Measurements from ENCODE around the gene ACAA2.

The ACAA2 gene

GRCh38 chr18:49766646-49767045, 46.7 kb downstream of the ACAA2 start:
- H3K4me3 Mint-ChIP-seq: no peak overlapping the region
- H3K9me3 Mint-ChIP-seq: no peaks in the 10 kb centered on the region
- no peak overlapping the region for H3K27ac Mint-ChIP-seq

GRCh38 chr18:49764032-49764431, 49.3 kb downstream of the ACAA2 start:
- H3K36me3 Mint-ChIP-seq: no peaks in the 10 kb centered on the region
- no peak overlapping the region for H3K4me3 Mint-ChIP-seq
- H3K27me3 Mint-ChIP-seq: no peaks in the 10 kb centered on the region
- H3K4me1 Mint-ChIP-seq: peaks cover 4% of the 10 kb centered on the region
- no peak overlapping the region for H3K27ac Mint-ChIP-seq
- H3K9me3 Mint-ChIP-seq: no peaks in the 10 kb centered on the region

More at GRCh38 chr18:49766646-49767045, 46.7 kb downstream of the ACAA2 start:
- no peaks in the 10 kb centered on the region for H3K27me3 Mint-ChIP-seq
- H3K4me1 Mint-ChIP-seq: peaks cover 4% of the 10 kb centered on the region
- H3K36me3 Mint-ChIP-seq: no peaks in the 10 kb centered on the region

DNA sequence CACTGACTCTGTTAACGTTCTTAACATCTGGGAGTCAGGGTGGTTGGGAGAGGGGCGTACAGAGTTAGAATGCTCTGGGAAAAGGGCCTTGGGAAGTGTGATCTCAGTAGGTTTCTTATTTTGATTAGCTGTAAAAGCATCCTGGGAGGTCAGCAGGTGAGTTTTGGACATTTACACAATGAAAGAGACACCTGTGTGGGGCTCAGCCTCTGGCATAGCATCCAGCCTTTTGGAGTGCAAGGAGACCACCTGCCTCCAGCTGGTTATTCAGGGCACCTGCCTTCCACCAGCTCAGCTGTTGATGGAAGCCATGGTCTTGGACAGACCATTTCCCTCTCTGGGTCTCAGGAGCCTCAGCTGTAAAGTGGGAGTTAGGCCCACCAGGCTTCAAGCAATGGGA, 49.7 kb downstream of the ACAA2 start:
- no peaks in the 10 kb centered on the region for H3K9me3 Mint-ChIP-seq
- no peak overlapping the region for H3K4me3 Mint-ChIP-seq
- no peaks in the 10 kb centered on the region for H3K36me3 Mint-ChIP-seq
- H3K27ac Mint-ChIP-seq: no peak overlapping the region
- H3K4me1 Mint-ChIP-seq: peaks cover 4% of the 10 kb centered on the region
- H3K27me3 Mint-ChIP-seq: no peaks in the 10 kb centered on the region

DNA sequence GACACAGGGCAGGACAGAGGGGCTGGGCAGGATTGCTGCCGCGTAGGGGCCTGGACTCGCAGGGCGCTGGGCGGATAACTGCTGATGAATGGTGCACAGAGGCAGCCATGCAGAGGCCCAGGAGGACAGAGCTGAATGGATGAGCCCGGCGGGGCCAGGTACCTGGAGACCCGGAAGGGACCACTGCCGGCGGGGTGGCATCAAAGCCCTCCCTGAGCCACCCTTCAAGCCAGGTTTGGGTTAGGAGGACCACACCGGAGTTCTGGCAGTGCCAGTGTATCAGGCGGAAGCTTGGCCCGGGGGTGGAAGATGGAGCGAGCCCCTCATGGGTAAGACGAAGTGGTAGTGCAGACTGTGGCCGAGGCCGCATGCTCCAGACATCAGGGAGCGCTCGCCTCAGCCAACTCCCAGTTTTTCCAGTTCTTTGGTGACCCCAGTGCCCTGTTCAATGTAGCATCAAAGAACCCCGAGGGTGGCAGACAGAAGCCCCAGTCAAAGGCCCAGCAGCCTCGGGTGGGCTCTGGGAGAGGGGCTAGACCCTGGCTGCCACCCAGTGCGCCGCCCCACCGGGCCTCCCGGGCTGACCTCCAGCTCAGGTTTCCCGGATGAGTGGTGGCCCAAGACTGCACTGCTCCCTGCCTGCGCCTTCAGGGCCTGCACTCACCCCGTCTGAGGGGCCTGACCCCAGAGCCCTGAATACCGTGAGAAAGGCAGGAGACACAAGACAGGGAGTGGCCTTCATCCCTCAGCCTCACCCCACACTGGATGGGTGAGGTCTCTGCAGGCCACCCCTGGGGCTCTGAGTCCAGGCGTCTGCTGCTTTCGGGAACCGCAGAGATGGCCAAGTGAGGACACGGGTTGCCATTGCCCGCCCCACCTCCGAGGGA, 50.9 kb downstream of the ACAA2 start:
- Mint-ChIP-seq H3K27ac (no peak overlapping the region), H3K4me3 (no peak overlapping the region), H3K9me3 (no peaks in the 10 kb centered on the region), H3K27me3 (no peaks in the 10 kb centered on the region), H3K36me3 (no peaks in the 10 kb centered on the region), H3K4me1 (peaks cover 4% of the 10 kb centered on the region)

DNA sequence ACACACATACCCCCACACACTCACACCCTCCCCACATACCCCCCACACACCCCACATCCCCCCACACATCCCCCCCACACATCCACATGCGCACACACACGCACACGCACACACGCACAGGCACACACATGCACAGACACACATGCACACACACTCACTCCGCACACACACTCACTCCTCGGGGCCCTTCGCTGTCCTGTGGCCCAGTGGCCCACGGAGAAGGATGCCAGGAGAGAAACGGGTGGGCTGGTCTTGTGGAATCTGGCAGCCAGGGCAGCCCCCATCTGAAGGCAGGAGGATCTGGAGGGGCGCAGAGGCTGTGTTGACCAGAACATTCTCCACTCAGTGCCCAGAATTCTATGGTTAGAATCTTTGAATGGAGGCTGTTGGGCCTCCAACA, 51.6 kb downstream of the ACAA2 start:
- H3K27ac Mint-ChIP-seq: no peak overlapping the region
- H3K9me3 Mint-ChIP-seq: no peaks in the 10 kb centered on the region
- no peak overlapping the region for H3K4me3 Mint-ChIP-seq
- no peaks in the 10 kb centered on the region for H3K36me3 Mint-ChIP-seq
- peaks cover 4% of the 10 kb centered on the region for H3K4me1 Mint-ChIP-seq
- no peaks in the 10 kb centered on the region for H3K27me3 Mint-ChIP-seq

- Mint-ChIP-seq H3K27me3 (no peaks in the 10 kb centered on the region), H3K27ac (peak overlapping the region; percentile 17), H3K9me3 (peaks cover 6% of the 10 kb centered on the region), H3K4me3 (no peak overlapping the region), H3K36me3 (peaks cover 1% of the 10 kb centered on the region), H3K4me1 (no peaks in the 10 kb centered on the region)
Measured at GRCh38 chr18:49758263-49758610, 55.1 kb downstream of the ACAA2 start.

DNA sequence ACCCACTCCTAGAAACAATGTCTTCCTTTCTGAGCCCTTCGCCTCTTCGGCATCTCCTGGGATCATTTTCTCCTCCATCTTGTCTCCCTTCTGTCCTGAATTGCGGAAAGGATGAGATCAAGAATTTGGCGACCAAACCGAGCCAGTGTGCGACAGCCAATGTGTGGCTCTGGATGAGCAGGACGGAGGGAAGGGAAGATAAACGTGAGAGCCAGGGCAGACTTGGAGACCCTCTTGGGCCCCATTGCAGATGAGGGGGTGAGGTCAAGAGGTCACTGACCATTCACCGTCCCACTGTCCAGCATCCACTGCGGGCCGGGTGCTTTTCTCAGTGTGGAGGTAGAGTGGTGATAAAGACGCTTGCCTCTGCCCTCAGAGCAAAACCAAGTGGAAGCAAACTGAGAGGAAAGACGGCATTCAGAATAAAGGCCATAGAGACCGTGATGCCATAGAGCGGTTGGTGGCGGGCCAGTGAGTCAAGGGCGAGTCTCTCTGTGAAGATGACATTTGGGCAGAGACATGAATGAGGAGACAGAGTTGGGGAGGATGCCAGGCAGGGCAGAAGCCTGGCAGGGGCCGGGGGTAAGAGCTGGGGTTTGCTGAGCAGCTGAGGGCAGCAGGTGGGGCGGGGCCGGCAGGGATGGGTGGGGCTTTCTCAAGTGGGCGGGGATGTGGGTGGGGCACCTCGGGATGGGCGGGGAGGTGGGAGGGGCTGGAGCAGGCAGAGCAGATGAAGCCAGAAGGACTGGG, 55.6 kb downstream of the ACAA2 start:
- H3K4me1 Mint-ChIP-seq: no peaks in the 10 kb centered on the region
- H3K27me3 Mint-ChIP-seq: no peaks in the 10 kb centered on the region
- peaks cover 6% of the 10 kb centered on the region for H3K9me3 Mint-ChIP-seq
- H3K27ac Mint-ChIP-seq: peak overlapping the region; percentile 17
- H3K36me3 Mint-ChIP-seq: peaks cover 1% of the 10 kb centered on the region
- no peak overlapping the region for H3K4me3 Mint-ChIP-seq

DNA sequence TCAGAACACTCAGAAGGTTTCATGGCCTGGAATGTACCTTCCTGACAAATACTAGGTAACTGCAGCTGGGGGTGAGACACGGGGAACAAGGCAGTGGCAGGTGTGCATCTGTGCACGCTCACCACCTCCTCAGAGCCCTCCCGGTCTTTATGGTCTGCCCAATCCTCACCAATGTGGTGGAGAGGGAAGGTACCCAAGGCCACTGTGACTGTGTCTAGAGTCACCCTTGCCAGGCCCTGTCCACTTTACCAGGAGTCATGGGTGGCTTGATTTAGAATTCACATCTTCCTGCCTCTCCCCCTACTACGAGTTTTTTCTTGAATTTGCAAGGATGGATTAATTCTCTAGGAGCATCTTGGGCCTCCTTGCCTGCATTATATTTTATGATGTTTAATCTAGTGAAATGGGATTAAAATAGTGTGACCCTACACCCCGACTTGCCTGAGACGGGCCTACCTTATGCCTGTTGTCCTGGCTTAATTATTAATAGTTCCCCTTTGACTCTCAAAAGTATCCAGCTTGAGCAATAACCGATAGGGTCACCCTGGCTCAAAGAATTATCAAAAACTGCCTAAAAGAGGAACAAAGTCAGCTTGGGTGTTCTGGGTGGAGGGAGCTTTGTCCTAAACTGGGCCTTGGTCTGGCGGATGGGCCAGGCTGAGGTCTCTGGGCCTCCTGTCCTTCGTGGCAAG, 56.5 kb downstream of the ACAA2 start:
- H3K4me3 Mint-ChIP-seq: no peak overlapping the region
- H3K27me3 Mint-ChIP-seq: no peaks in the 10 kb centered on the region
- peaks cover 1% of the 10 kb centered on the region for H3K36me3 Mint-ChIP-seq
- H3K9me3 Mint-ChIP-seq: peaks cover 6% of the 10 kb centered on the region
- H3K4me1 Mint-ChIP-seq: peaks cover 6% of the 10 kb centered on the region
- no peak overlapping the region for H3K27ac Mint-ChIP-seq

DNA sequence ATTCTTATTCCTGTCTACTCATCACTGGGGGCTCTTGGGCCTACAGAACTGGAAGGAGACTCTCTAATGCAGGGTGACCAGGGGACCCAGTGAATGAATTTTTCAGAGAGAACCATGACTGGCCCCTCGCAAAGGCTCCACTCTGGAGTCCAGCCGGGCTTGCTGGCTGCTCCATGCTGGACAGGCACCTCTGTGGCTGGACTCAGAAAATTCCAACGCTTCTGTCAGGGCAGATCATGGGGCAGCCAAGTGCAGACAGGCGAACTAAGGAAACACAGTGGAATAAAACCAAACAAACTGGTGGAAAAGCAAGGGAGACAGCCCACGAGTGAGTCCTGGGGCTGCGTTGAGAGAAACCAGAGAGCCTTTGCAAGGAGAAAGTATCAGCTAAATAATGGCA, 57.2 kb downstream of the ACAA2 start:
- Mint-ChIP-seq H3K4me3 (no peak overlapping the region), H3K27ac (no peak overlapping the region), H3K4me1 (peaks cover 12% of the 10 kb centered on the region), H3K9me3 (peaks cover 6% of the 10 kb centered on the region), H3K27me3 (no peaks in the 10 kb centered on the region), H3K36me3 (peaks cover 1% of the 10 kb centered on the region)

GRCh38 chr18:49755489-49755888, 57.8 kb downstream of the ACAA2 start:
- Mint-ChIP-seq H3K9me3 (peaks cover 6% of the 10 kb centered on the region), H3K27ac (no peak overlapping the region), H3K36me3 (peaks cover 1% of the 10 kb centered on the region), H3K4me1 (peaks cover 13% of the 10 kb centered on the region), H3K27me3 (no peaks in the 10 kb centered on the region), H3K4me3 (no peak overlapping the region)

- peaks cover 1% of the 10 kb centered on the region for H3K36me3 Mint-ChIP-seq
- H3K9me3 Mint-ChIP-seq: peaks cover 6% of the 10 kb centered on the region
- no peak overlapping the region for H3K4me3 Mint-ChIP-seq
- peaks cover 13% of the 10 kb centered on the region for H3K4me1 Mint-ChIP-seq
- H3K27ac Mint-ChIP-seq: no peak overlapping the region
- H3K27me3 Mint-ChIP-seq: no peaks in the 10 kb centered on the region
Measured at GRCh38 chr18:49754866-49755265, 58.5 kb downstream of the ACAA2 start.

DNA sequence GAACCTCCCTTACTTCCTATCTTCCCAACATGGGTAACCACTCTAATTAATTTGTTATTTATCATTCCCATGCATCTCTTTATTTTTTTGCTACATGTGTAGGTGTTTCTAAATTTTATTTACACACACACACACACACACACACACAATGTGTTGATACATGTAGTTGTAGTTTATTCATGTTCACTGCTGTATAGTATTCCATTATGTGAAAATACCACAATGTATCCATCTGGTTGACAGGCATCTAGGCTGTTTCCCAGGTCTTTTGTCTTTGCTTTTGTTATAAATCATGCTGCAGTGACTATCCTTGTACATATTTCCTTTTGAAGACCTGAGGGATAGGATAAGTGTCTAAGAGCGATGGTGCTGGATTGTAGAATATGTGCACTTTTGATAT, 59.7 kb downstream of the ACAA2 start:
- no peak overlapping the region for H3K27ac Mint-ChIP-seq
- H3K9me3 Mint-ChIP-seq: peaks cover 6% of the 10 kb centered on the region
- peaks cover 1% of the 10 kb centered on the region for H3K36me3 Mint-ChIP-seq
- no peaks in the 10 kb centered on the region for H3K27me3 Mint-ChIP-seq
- no peak overlapping the region for H3K4me3 Mint-ChIP-seq
- H3K4me1 Mint-ChIP-seq: peaks cover 13% of the 10 kb centered on the region

- Mint-ChIP-seq H3K4me3 (no peak overlapping the region), H3K4me1 (peaks cover 13% of the 10 kb centered on the region), H3K27me3 (no peaks in the 10 kb centered on the region), H3K36me3 (peaks cover 1% of the 10 kb centered on the region), H3K27ac (no peak overlapping the region), H3K9me3 (peaks cover 6% of the 10 kb centered on the region)
Measured at GRCh38 chr18:49752095-49752457, 61.3 kb downstream of the ACAA2 start.

GRCh38 chr18:49751427-49752094, 61.8 kb downstream of the ACAA2 start:
- Mint-ChIP-seq H3K4me3 (no peak overlapping the region), H3K36me3 (peaks cover 1% of the 10 kb centered on the region), H3K27ac (no peak overlapping the region), H3K9me3 (peaks cover 6% of the 10 kb centered on the region), H3K27me3 (no peaks in the 10 kb centered on the region), H3K4me1 (peaks cover 13% of the 10 kb centered on the region)

DNA sequence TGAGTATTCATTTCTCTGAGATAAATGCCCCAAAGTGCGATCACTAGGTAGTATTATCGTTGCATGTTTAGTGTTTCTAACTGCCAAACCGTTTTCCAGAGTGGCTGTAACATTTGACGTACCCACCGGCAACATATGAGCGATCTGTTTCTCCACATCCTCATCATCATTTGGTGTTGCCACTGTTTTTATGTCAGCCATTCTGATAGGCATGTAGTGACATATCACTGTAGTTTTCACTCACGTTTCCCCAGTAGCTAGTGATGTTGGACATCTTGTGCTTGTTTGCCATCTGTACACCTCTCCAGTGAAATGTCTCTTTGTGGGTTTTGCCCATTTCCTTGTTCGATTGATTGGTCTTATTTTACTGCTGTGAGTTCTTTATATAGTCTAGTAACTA, 63.8 kb downstream of the ACAA2 start:
- peaks cover 13% of the 10 kb centered on the region for H3K4me1 Mint-ChIP-seq
- H3K27me3 Mint-ChIP-seq: no peaks in the 10 kb centered on the region
- peaks cover 1% of the 10 kb centered on the region for H3K36me3 Mint-ChIP-seq
- peaks cover 6% of the 10 kb centered on the region for H3K9me3 Mint-ChIP-seq
- H3K27ac Mint-ChIP-seq: no peak overlapping the region
- no peak overlapping the region for H3K4me3 Mint-ChIP-seq
